ENCODE results near the gene NTM.

NTM gene

DNA sequence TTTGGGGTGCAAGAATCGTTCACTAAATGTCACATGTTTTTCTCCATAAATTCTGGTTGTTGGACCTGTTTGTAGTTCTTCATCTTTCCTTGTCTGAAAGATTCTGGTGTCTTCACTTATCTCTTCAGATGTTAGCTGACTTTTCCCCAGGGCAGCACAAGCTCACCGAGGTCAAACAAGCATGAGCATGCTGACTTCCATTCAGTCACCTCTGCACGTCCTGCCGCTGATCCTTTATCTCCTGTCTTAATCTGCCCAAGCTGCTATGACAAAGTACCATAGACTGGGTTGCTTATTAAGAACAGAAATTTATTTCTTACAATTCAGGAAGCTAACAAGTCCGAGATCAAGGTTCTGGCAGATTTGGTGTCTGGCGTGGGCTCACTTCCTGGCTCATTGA lies 800.6 kb downstream of the NTM start:
- no peak for DNase-seq

DNA sequence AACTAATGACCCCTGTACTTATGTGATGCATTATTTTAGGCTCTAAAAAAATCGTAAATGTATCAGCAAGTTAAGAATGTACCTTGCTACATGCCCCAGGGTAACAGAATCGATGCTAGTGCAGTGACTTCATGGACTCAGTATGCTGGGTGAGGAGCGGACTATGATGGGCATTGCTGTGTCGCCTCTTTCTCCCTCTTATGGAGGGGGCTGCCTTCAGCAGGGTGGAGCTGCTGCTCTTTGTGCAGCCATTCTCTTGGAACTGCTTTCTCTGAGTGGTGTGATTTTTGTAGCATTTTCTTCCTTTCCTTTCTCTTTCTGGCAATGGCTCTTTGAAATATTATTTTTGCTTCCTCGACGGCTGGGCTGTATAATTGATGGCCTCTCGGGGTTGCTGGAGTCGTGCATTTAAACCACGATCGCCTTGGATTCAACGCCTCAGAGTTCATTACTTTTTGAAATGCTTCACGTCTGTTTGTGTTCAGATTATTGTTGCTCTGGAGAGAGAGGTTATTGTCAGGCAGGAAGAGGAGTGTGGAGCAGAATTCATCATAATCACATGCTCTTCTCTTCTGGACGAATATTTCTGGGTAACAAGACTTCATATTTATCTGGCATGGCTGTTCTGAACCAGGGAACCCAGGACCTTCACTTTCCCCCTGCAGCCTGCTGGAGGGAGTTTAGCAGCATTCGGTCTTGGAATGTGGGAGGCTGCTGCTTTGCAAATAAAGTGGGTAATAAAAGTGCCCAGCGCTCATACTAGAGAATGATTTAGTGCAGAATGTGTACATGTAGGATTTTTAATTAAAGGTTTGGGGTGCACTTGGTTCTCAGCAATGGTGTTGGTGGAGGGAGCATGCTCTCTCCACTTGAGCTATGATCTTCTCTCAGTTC lies 804.2 kb downstream of the NTM start:
- DNase-seq: no peak

DNA sequence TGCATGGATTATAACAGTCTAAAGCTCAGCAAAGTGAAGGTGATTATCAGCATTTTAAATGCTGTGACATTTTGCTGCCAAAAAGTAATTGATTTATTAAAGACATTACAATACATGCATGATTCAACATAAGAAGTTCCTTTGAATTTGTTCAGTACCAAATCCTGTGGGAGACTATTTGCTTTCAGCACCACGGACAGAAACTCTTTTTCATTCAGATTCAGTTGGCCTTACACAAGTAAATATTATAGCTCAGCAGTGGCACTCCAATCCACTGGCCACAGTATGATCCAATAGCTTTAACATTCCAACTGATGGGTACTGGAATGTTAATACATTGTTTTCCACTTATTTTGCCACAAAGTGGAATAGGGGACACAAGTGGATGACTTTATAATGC lies 806.7 kb downstream of the NTM start:
- no peak for DNase-seq

DNA sequence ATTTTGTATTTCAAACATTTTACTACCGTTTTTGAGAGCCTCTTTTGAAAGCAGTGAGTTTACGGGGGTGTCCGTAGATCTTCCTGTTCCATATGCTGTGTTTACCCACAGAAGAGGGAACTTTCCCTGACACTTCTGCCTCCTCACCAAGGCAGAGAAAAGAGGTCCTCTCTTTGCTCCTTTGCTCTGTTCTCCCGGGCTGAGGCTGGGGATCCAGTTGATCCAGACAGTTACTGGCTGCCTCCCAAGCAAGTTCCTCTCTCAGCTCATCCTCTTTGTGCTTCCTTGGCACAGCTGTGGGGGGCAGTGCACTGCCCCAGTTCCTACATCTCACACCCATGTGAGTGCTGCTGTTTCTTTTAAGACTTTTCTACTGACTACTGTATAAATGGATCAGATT lies 813.7 kb downstream of the NTM start:
- DNase-seq: peak in 6 of 58 donors; percentile 10 to 59 (median 21)

DNA sequence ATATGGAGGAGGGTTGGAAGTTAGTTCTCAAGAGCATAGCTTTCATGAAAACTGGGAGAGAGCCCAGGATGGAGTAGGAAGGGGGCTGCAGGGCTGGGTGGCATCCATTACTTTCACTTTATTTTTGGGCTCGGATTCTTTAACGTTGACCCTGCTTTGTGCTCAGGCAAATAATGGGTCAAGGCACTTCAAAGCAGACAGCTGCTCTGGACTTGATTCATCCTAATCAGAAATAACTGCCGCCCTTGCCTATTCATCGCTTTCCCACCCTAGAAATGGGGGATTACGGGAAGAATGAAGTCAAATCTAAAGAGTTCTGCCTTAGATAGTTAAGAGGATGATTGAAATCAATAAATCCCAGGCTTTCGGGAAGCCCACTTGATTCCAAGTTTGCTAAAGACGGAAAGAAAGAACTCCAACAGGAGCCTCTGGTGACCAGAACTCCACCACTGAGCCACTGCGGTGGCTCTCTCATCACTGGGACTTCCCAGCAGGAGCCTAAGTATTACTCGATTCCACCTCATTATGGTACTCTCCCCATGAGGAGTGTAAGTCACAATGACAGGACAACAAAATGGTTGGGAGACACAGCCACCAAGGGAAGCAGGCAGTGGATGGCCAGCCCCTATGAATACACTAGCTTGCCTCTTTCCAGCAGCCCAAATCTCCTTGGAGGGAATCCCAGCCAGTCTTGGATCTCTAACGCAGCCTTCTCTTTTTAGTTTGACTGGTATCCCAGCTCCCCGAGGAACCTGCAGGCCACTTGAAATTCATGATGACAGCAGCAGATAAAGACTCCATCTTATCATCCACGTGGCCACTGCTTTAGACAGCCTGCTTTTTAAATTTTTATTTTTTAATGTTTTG lies 815.5 kb downstream of the NTM start:
- peak in 2 of 58 donors; percentile 2 to 17 for DNase-seq

DNA sequence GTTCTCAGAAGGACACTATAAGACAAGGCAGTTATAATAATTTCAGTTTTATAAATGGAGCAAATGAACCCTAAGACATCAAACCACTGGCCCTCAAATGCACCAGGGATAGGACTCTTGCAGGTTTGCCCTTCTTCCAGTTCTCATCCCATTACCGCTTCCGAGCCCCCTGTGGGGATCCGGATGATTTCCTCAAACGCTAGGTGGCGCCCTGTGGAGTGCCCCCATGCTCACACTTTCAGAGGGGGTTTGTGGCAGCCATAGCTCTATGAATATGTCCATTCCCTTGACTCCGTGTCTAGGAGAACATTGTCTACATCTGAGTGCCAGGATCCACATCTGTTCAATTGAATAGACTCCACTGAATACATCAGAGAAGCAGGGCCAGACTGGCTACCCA lies 816.3 kb downstream of the NTM start:
- no peak for DNase-seq

DNA sequence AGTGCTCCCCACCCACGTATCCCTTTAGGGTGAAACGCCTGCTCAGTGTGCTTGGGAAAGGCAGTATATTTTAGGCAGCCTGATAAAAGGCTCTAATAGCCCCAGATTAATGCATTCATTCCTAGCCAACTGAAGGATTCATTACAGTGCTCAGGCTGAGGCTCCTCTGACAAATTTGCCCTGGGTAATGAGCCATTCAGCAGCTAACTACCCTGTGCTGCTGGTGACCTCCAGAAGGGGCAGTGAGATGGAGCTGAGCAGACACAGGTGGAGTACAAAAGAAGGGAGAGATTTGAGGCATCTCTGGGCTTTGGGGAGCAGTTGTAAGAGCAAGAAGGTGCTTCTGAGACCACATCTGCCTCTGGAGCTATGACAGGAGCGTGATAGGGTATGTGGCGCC lies 817.0 kb downstream of the NTM start:
- DNase-seq: peak in 3 of 58 donors; percentile 22 to 36 (median 34)

DNA sequence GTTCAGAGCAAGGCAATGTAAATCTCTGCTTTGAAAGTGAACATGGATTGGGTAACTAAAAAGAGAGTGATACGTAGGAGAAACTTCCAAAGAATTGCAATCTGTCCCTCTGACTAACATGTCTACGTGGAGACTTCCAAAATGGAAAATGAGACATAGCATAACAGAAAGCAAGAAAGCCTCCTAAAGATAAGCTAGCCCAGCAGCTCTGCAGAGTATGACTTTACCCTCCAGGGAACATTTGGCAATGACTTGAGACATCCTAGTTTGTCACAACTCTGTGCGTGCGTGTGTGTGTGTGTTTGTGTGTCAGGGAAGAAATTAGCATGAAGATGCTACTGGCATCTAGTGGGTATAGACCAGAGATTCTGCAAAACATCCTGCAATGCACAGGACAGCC lies 817.4 kb downstream of the NTM start:
- DNase-seq: peak in 10 of 58 donors; percentile 4 to 63 (median 24)

DNA sequence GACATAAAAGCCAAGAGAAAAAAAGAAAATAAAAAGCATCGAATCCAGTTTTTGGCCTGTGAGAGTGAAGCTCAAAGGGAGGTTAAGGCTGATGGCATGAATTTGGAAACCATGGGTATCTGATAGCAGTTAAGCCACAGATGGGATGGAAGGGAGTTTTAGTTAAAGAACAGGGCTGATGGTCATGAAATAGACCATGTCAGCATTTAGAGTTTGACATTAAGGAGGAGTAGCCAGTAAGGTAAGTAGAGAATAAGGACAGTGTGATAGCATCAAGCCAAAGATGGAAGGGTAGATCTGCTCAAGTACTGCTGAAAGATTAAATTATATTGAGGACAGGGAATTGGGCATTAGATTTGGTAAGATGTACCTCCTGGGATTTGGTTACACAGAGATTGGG lies 826.5 kb downstream of the NTM start:
- DNase-seq: no peak

DNA sequence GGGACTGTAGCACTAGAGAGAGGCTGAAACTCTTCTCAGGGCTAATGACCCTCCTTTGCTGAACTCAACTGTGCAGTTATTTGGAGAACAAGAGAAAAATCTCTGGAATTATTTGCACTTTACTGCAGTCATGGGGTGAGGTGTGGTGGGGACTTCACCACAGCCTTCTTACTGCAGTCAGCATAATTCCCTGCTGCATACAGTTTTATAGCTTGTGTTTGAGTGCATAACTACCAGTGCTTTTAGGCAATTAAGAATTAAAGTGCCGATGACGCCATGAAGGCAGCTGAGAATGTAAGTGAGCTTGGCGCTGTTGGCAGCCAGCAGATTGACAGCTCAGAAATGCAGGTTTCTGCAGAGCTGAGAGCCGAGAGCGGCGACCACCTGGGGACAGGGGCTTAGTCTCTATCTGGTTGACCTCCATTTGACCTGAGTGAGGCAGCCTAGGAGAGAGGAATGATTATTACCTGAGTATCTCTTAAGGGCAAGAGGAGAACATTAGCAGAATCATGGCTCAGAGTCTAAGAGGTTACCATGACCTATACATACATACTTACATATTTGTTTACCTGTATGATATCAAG lies 830.0 kb downstream of the NTM start:
- DNase-seq: no peak

DNA sequence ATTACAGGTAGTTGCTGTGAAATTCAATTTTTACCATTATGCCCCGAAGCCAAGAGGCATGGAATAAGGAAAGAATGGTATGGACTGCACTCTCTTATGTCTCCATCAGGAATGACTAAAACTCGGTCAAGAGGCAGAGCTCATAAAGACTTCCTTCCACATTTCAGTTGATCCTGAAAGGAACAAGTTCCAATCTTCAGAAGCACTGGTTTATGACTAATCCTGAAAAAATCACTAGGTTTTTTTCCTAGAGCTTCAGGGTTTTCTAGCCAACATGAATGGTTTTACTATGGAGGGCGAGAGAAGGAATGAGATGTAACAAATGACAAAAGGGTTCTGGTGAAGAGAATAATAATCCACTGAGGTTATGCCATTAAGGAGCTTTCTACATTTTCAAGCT lies 832.2 kb downstream of the NTM start:
- no peak for DNase-seq

DNA sequence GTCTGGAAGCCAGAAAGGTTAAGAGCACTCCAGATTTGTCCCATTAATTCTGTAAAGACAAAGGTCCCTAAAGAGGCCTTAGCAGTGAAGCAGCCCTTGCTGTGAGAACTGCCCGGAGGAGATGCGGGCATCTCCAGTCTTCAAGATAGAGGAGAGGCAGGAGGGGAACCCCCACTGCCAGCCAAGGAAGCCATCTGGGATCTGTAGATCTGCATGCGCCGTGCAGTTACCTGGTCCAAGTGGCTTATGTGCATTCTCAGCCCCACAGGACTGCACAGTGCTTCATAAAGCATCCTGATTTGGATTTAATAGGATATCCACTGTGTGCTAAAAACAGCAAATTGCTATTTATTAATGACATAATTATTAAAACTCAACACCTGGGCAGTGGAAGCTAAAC lies 834.6 kb downstream of the NTM start:
- DNase-seq: no peak

DNA sequence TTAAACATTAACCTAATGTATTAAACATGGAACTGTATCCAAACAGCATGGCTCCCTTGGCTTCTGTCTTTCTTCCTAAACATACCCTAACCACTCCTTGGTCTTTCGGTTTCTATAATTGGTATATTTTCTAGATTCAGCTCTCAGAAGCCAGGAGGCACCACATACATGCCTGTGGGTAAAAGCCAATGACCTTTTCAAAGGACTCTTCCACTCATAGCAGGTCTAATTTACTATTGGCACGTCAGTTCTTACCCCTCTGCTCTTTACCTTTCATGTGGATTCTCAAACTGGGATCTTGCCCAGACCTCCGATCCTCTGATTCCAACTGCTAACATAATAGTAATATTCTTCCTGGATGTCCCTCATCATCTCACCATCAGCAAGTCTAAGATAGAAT lies 835.1 kb downstream of the NTM start:
- no peak for DNase-seq

DNA sequence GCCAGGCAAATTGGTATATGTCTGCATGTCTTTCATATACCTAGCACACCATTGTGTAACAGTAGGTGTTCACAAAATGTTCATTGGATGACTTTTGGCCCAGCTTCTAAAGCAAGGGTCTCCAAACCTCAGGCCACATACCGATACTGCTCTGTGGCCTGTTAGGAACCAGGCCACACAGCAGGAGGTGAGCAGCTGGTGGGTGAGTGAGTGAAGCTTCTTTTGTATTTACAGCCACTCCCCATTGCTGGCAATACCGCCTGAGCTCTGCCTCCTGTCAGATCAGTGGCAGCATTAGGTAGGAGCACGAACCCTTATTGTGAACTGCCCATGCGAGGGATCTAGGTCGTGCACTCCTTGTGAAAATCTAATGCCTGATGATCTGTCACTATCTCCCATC lies 836.6 kb downstream of the NTM start:
- no peak for DNase-seq

DNA sequence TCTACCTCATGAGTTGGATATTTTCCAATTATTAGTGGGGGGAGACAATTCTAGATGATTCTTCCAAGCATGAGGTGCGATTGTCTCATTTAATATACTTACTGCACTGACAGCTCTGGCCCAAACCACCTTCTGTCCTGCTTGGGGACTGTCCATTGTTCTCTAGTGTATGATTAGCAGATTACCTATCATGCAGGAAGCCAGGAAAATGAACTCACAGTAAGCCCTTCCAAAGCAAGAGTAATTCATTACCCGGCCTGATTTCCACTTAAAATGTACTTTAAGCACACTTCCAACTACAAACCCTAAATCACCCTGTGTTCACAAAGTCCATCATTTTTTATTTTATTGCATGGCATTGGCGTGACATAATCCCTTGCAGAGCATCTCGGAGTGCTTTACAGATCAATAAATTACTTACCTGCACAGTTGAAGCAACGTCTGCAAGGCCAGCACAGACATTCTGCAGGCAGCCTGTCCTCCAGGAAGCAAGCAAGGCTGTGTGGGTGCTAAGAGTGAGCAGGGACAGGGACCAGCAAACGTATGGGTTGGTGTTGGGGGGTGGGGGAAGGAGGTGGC lies 838.2 kb downstream of the NTM start:
- no peak for DNase-seq

DNA sequence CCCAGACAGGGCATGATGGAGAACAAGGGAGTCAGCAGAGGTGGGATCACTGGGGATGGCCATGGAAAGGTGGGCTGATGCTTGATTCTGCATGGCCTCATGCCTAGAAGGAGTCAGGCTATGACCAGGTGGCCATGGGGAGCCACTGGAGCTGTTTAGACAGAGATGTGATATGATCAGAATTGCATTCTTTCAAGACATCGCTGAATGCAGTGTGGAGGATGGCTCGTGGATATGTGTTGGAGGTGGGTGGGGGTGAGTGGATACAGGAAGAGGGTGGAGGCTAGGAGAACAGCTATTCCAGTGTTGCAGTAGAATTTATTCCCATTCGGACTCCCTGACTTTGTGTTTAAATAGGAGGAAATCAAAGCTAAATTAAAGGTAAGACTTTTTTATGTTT lies 841.1 kb downstream of the NTM start:
- DNase-seq: no peak

DNA sequence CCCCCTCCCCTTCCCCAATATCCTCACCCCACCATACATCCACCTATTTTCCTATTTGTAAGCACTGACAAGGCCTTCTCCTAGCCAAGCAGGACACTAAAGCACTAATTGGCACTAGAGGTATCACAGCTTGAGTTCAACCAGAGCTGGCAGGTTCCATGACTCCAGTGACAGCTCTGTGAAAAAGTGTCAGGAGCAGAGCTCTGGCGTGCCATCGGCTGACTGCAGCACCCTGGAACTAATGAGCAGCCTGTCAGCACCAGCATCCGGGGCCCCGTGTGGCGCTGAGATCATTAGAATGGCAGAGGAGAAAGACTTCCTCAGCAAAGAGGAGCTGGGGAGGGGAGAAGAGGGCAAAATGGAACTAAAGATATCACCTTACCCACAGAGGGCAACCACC lies 847.4 kb downstream of the NTM start:
- no peak for DNase-seq

DNA sequence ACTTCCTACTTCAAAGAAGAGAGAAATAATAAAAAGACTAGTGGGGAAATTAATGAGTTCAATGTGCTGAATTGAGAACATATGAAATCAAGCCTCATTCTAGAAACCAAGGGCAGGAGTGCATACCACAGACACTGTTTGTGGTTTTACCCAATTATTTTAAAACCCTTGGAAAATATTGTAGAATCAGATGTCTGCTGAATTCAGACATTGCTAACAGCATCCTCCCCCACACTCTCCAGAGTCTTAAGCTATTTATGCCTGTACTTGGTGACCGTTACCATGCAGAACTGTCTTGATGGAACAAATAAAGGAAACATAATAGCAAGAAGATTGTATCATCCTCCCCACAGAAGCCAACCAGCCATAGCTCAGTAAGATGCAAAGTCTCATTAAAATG lies 850.1 kb downstream of the NTM start:
- DNase-seq: peak in 3 of 58 donors; percentile 8 to 25 (median 19)

DNA sequence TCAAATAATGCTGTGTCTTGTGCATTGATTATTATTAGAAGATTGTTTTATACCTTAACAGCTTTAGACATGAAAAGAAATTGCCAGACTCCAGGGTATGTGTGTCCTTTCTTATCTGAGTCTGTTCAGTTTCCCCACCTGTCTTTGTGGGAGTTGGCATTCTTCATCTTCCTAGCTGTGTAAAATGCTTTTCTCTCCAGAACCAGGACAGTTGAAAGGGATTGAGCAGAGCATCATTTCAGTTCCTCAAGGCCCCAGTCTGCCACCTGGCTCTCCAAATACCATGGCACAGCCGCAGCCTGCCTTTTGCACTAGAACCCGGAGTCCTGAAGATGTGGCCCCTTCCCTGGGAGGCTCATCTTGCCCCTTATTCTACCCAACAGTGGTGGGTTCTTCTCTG lies 851.9 kb downstream of the NTM start:
- DNase-seq: no peak

DNA sequence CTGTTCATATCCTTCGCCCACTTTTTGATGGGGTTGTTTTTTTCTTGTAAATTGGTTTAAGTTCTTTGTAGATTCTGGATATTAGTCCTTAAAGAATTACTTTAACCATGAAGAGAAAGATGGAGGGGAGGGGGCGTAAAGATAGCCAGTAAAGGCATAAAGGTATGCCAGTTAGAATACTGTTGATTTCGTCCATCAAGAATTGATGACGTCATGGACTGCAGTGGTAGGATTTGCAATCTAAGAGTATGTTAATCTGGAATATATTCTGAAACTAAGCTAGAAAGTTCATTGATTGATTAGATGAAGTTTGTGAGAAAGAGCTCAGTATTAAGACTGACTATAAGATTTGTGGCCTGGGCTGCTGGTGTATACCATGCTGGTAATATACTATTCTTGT lies 856.1 kb downstream of the NTM start:
- DNase-seq: no peak

DNA sequence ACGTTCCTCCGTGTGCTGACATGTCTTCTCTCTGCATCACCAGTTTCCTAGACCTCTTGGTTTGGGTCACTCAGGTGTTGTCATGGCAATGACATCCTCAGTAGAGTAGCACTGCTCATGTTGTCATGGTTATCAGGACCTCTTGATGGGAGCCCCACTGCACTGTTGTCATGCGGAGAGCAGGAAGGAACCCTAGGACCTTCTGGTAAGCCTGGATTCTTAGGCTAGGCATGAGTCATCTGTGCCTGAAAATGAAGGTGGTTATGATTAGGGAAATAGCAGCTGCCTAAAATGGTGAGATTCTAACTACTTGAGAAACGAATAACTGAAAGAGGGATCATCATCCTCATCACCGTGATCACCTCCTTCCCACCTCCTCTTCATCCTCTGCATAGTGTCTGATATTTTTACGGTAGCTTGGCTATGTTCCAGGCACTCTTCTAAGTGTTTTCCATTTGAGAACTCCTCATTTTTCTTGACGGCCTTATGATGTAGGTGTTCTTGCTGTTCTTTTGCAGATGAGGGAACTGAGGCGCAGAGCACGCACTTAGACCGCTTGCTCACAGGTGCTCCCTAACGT lies 858.4 kb downstream of the NTM start:
- no peak for DNase-seq
